HG03565 (cell line): ENCODE data around the gene COL17A1.

ENCODE experiments used
- ATAC-seq: cut with Tn5 transposase; IDR thresholded peaks from one replicate; pipeline ENCODE4 v1.9.1; 2021; ENCODE audit warnings: mild to moderate bottlenecking, moderate library complexity; ENCODE audit not compliant: unreplicated experiment

Gene COL17A1

GRCh38 chr10:104054430-104054829 lies 31.2 kb downstream of the COL17A1 start:
- ATAC-seq: no peak

- ATAC-seq: no peak
Measured at GRCh38 chr10:104053201-104053600, 32.5 kb downstream of the COL17A1 start.

- ATAC-seq: no peak
Measured at GRCh38 chr10:104052431-104052830, 33.2 kb downstream of the COL17A1 start.

- no peak for ATAC-seq
Measured at GRCh38 chr10:104049504-104050250, 36.0 kb downstream of the COL17A1 start.

- ATAC-seq: no peak
Measured at GRCh38 chr10:104046651-104047050, 39.0 kb downstream of the COL17A1 start.

GRCh38 chr10:104045151-104046089 lies 40.3 kb downstream of the COL17A1 start:
- no peak for ATAC-seq

- ATAC-seq: no peak
Measured at GRCh38 chr10:104043854-104044253, 41.8 kb downstream of the COL17A1 start.

GRCh38 chr10:104043185-104043830 lies 42.4 kb downstream of the COL17A1 start:
- ATAC-seq: no peak

GRCh38 chr10:104041891-104042535 lies 43.7 kb downstream of the COL17A1 start:
- ATAC-seq: no peak

- ATAC-seq: no peak
Measured at GRCh38 chr10:104040862-104041789, 44.6 kb downstream of the COL17A1 start.

- no peak for ATAC-seq
Measured at GRCh38 chr10:104040382-104040781, 45.3 kb downstream of the COL17A1 start.

- ATAC-seq: no peak
Measured at GRCh38 chr10:104038958-104039752, 46.5 kb downstream of the COL17A1 start.

GRCh38 chr10:104038537-104038936 lies 47.1 kb downstream of the COL17A1 start:
- no peak for ATAC-seq

- no peak for ATAC-seq
Measured at GRCh38 chr10:104037261-104037951, 48.3 kb downstream of the COL17A1 start.

- no peak for ATAC-seq
Measured at GRCh38 chr10:104036518-104037260, 49.0 kb downstream of the COL17A1 start.

GRCh38 chr10:104036069-104036384 lies 49.7 kb downstream of the COL17A1 start:
- ATAC-seq: no peak

GRCh38 chr10:104035194-104036068 lies 50.2 kb downstream of the COL17A1 start:
- ATAC-seq: no peak
